ENCODE measurements around the gene PEAR1. TPM values are rescaled to one million over a fixed set of nuclear protein-coding genes. Genes with fewer than 3 reads are reported as not detected.
"Not testable (repeated sequence)": the region's sequence is repeated elsewhere in the genome, so short reads cannot be mapped to it uniquely, and the experiment has no call there.

Gene PEAR1
- total RNA-seq, 1 donor, result 10.8 TPM

GRCh38 chr1:156924478-156925153 lies 31.1 kb downstream of the PEAR1 start:
- DNase-seq (ENCODE audit: low read depth), result no peak
- TF ChIP-seq, protein P1, sequence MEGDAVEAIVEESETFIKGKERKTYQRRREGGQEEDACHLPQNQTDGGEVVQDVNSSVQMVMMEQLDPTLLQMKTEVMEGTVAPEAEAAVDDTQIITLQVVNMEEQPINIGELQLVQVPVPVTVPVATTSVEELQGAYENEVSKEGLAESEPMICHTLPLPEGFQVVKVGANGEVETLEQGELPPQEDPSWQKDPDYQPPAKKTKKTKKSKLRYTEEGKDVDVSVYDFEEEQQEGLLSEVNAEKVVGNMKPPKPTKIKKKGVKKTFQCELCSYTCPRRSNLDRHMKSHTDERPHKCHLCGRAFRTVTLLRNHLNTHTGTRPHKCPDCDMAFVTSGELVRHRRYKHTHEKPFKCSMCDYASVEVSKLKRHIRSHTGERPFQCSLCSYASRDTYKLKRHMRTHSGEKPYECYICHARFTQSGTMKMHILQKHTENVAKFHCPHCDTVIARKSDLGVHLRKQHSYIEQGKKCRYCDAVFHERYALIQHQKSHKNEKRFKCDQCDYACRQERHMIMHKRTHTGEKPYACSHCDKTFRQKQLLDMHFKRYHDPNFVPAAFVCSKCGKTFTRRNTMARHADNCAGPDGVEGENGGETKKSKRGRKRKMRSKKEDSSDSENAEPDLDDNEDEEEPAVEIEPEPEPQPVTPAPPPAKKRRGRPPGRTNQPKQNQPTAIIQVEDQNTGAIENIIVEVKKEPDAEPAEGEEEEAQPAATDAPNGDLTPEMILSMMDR (IDR thresholded peaks at IDR 0.05; ENCODE audit: insufficient read depth, low read length), result no peak
- no peak overlapping the region for H3K4me3 ChIP-seq (ENCODE audit: low read depth, low read length)

DNA sequence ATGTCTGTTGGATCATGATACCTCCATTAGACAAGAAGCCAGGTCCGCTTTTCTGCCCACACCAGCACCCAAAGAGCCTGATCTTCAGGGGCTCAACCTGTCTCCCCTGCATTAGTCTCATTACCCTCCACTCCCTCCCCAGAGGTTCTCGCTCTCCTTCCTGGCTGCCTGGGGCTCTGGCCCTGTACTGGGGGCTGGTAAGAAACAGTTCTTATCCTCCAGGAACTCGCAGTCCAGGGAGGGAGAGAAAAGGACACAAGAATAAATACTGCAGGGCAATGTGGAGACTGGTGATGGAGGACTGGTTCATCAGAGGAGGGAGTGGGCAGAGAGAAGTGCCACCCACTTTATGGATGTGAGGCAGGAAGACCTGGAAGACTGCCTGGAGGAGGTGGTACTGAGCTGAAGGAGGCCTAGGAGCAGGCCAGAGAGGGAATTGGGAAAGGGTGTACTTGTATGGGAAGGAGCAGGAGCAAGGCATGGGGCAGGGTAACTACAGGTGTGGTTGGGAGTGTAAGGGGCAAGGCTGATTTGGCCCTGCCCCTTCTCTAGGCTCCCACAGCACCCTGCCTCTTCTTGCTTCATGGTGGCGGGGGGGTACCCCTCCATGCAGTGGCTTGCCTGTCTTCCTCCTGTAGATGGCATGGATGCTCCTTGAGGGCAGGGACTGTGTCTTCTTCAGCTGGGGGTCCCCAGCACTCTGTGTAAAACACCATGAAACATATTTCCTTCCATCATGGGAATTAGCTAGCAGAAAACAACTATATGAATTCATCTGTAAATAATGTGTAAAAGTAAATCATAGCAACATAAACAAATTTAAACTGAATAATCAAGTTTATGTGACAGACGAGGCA lies 31.9 kb downstream of the PEAR1 start:
- no peak for DNase-seq (ENCODE audit: low read depth)

DNA sequence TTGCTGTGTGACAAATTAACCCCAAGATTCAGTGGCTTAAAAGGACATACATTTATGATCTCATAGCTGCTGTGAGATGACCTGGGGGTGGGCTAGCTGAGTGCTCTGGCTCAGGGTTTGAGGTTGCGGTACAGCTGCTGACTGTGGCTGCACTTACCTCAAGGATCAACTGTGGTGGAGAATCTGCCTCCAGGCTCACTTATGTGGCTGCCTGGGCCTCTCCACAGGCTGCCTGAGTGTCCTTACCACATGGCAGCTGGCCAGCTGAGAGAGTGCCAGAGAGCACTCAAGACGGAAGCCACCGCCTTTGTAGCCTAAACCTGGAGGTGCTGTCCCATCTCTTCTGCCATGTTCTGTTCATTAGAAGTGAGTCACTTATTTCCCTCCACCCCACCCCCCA lies 32.7 kb downstream of the PEAR1 start:
- DNase-seq (ENCODE audit: low read depth), result no peak
- no peak overlapping the region for H3K4me3 ChIP-seq (ENCODE audit: low read depth, low read length)
- TF ChIP-seq, protein P1 (IDR thresholded peaks at IDR 0.05; ENCODE audit: insufficient read depth, low read length), result no peak

More for the DNA sequence above, 31.9 kb downstream of the PEAR1 start:
- H3K4me3 ChIP-seq (ENCODE audit: low read depth, low read length), result no peak overlapping the region
- TF ChIP-seq, protein P1 (IDR thresholded peaks at IDR 0.05; ENCODE audit: insufficient read depth, low read length), result no peak

- H3K4me3 ChIP-seq (ENCODE audit: low read depth, low read length); DNase-seq (ENCODE audit: low read depth): not testable (repeated sequence)
These were observed 33.2 kb downstream of the PEAR1 start for GRCh38 chr1:156926695-156927094.

DNA sequence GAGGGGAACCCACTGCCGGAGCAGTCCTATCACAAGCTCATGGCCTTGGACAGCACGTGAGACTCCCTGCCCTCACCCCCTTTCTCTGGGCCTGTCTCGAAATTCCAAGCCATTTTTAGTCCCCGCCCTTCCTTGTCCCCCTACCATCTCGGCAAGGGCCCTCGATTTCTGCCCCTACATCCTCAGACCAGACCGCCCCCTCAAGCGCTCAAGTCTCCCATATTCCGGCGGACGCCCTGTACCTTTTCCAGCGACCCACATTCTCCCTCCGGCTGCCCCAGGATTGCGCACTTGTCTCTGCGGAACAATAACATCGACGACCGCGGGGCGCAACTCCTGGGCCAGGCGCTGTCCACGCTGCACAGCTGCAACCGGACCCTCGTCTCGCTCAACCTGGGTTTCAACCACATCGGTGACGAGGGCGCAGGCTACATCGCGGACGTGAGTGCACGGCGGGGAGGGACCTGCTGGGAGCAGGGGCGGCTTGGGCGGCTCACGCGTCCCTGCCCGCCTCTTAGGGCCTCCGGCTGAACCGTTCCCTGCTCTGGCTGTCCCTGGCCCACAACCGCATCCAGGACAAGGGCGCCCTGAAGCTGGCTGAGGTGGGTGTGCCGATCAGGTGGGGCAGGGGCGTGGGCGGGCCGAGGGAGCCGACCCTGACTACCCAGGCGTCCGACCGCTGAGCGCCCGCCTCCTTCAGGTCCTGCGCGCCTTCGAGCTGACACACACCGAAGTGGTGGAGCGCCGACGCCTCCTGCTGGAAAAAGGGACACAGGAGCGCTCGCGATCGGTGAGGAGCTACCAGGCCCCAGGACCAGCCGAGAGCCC lies 33.9 kb downstream of the PEAR1 start:
- TF ChIP-seq, protein P1 (IDR thresholded peaks at IDR 0.05; ENCODE audit: insufficient read depth, low read length), result peak; percentile 86
- peak overlapping the region; percentile 15 for H3K4me3 ChIP-seq (ENCODE audit: low read depth, low read length)
- DNase-seq (ENCODE audit: low read depth), result peak; percentile 67

- DNase-seq (ENCODE audit: low read depth), result no peak
- no peak overlapping the region for H3K4me3 ChIP-seq (ENCODE audit: low read depth, low read length)
- TF ChIP-seq, protein P1 (IDR thresholded peaks at IDR 0.05; ENCODE audit: insufficient read depth, low read length), result no peak
These were observed 34.6 kb downstream of the PEAR1 start for GRCh38 chr1:156928043-156928602.

Data from fibroblast of the aortic adventitia (primary cell).